GM23338 (cell line): ENCODE measurements around the gene TLE1. TPM values are rescaled to one million over a fixed set of nuclear protein-coding genes. Genes with fewer than 3 reads are reported as not detected.

ENCODE experiments used
- ATAC-seq: fragments of 200-7000 bp; cut with Tn5 transposase; 3 replicates; pipeline ENCODE4 v1.9.1; 2020
- DNase-seq: peaks from one replicate; pipeline ENCODE4 v3.0.0-alpha.2; 2015; ENCODE audit warnings: low spot score
- H2AFZ ChIP-seq: fragments of 200-600 bp; sonication (generic); 2 replicates; pipeline ENCODE4 v1.8.0; 2016; ENCODE audit warnings: antibody characterized with exemption, mild to moderate bottlenecking, moderate library complexity
- H3F3A ChIP-seq: fragments of 200-600 bp; sonication (generic); replicated peaks from 2 replicates; pipeline ENCODE4 v1.8.0; 2017; ENCODE audit warnings: antibody characterized with exemption, mixed run types, low read depth
- H3K27ac ChIP-seq: fragments of 200-600 bp; sonication (generic); 2 replicates; pipeline ENCODE4 v1.6.1; 2016; ENCODE audit warnings: low read depth
- H3K27me3 ChIP-seq: fragments of 200-600 bp; sonication (generic); 2 replicates; pipeline ENCODE4 v1.8.0; 2016; ENCODE audit warnings: mild to moderate bottlenecking, mixed run types, moderate library complexity; ENCODE audit not compliant: insufficient read depth
- H3K36me3 ChIP-seq: fragments of 200-600 bp; sonication (generic); 2 replicates; pipeline ENCODE4 v1.8.0; 2016; ENCODE audit warnings: mild to moderate bottlenecking; ENCODE audit not compliant: insufficient read depth
- H3K4me1 ChIP-seq: fragments of 200-600 bp; sonication (generic); 2 replicates; pipeline ENCODE4 v1.8.0; 2016; ENCODE audit warnings: mild to moderate bottlenecking, moderate library complexity; ENCODE audit not compliant: insufficient read depth
- H3K4me2 ChIP-seq: fragments of 200-600 bp; sonication (generic); 2 replicates; pipeline ENCODE4 v1.7.1; 2017; ENCODE audit warnings: mixed run types
- H3K4me3 ChIP-seq: fragments of 200-600 bp; sonication (generic); 2 replicates; pipeline ENCODE4 v1.6.1; 2016; ENCODE audit warnings: mixed run types
- H3K79me2 ChIP-seq: fragments of 200-600 bp; sonication (generic); replicated peaks from 2 replicates; pipeline ENCODE4 v1.8.0; 2017; ENCODE audit warnings: mild to moderate bottlenecking; ENCODE audit not compliant: insufficient read depth
- H3K9me2 ChIP-seq: fragments of 200-600 bp; sonication (generic); 2 replicates; pipeline ENCODE4 v1.8.0; 2017; ENCODE audit not compliant: insufficient read depth
- H4K20me1 ChIP-seq: fragments of 200-600 bp; sonication (generic); replicated peaks from 2 replicates; pipeline ENCODE4 v1.8.0; 2017; ENCODE audit warnings: mild to moderate bottlenecking; ENCODE audit not compliant: insufficient read depth
- H3K27ac Mint-ChIP-seq: 2 replicates; pipeline ENCODE4 v1.8.0; 2020; ENCODE audit warnings: inconsistent platforms, mild to moderate bottlenecking, moderate library complexity, mixed read lengths
- H3K27me3 Mint-ChIP-seq: 3 replicates; pipeline ENCODE4 v1.8.0; 2022; ENCODE audit warnings: low read depth, mild to moderate bottlenecking, moderate library complexity, mixed read lengths, inconsistent platforms; ENCODE audit not compliant: insufficient read depth, poor library complexity
- H3K36me3 Mint-ChIP-seq: 3 replicates; pipeline ENCODE4 v1.8.0; 2021; ENCODE audit warnings: low read depth, mild to moderate bottlenecking, inconsistent platforms, moderate library complexity, mixed read lengths
- H3K4me1 Mint-ChIP-seq: 3 replicates; pipeline ENCODE4 v1.8.0; 2020; ENCODE audit warnings: mild to moderate bottlenecking, inconsistent platforms, mixed read lengths
- H3K4me3 Mint-ChIP-seq: 3 replicates; pipeline ENCODE4 v1.8.0; 2021; ENCODE audit warnings: moderate library complexity, mild to moderate bottlenecking, inconsistent platforms, mixed read lengths
- H3K9me3 Mint-ChIP-seq: 3 replicates; pipeline ENCODE4 v1.8.0; 2020; ENCODE audit warnings: moderate library complexity, mild to moderate bottlenecking, inconsistent platforms, mixed read lengths
- EZH2phosphoT487 ChIP-seq: fragments of 200-600 bp; sonication (generic); IDR thresholded peaks from one replicate; pipeline ENCODE4 v1.8.1; 2018; ENCODE audit warnings: antibody characterized with exemption; ENCODE audit not compliant: unreplicated experiment
- STAT1 ChIP-seq: IDR thresholded peaks from one replicate; pipeline ENCODE4 v1.6.1; 2016; ENCODE audit warnings: antibody characterized with exemption; ENCODE audit not compliant: unreplicated experiment
- ZNF114 ChIP-seq: fragments of 250-450 bp; sonication (Bioruptor Pico); IDR thresholded peaks from 2 replicates; pipeline ENCODE4 v1.5.0; 2020; ENCODE audit warnings: mild to moderate bottlenecking, moderate library complexity
- ZNF331 ChIP-seq: fragments of 250-450 bp; sonication (Bioruptor Pico); IDR thresholded peaks from 2 replicates; pipeline ENCODE4 v1.5.0; 2020; ENCODE audit warnings: low read depth, mild to moderate bottlenecking, moderate library complexity
- polyA plus RNA-seq: library from polyadenylated mRNA; unstranded; fragments of >200 nt; fragmentation: Nextera tagmentation; extraction: Ambion mirVana; gene quantifications from 2 replicates; pipeline ENCODE4 v1.2.1, GENCODE V29; 2016
- total RNA-seq: library from RNA; depleted of rRNA; stranded (reverse); fragments of >200 nt; shearing (Covaris generic); gene quantifications from 2 replicates; pipeline ENCODE4 v1.2.3, GENCODE V29; 2014
- TF ChIP-seq, protein P1 (sequence below), 2 experiments: fragments of 200-600 bp in 1 of 2; sonication (generic) in 1 of 2; conservative IDR thresholded peaks; 2 replicates each; pipeline versions ENCODE4 v1.5.1 to v1.6.1; 2016 to 2017; ENCODE audit warnings: antibody characterized with exemption in 2 of 2, low read depth in 2 of 2, mild to moderate bottlenecking in 2 of 2, moderate library complexity in 1 of 2
- TF ChIP-seq, protein P2 (sequence below): IDR thresholded peaks from 2 replicates; pipeline ENCODE4 v1.6.1; 2016; ENCODE audit warnings: antibody characterized with exemption
- TF ChIP-seq, protein P3 (sequence below): IDR thresholded peaks from one replicate; pipeline ENCODE4 v1.6.1; 2018; ENCODE audit warnings: antibody characterized with exemption; ENCODE audit not compliant: unreplicated experiment

The TLE1 gene
- total and polyA plus RNA-seq, 2 experiments from 2014 or later, result 58.1 to 132 TPM

- H3K4me3 Mint-ChIP-seq, result no peak overlapping the region
Observed at GRCh38 chr9:81601639-81602623, 87.4 kb downstream of the TLE1 start.

More at GRCh38 chr9:81601639-81602623, 87.4 kb downstream of the TLE1 start:
- peaks cover 55% of the 10 kb centered on the region for H3K4me1 Mint-ChIP-seq
- Histone ChIP-seq H3K27me3 (no peaks in the 10 kb centered on the region), H3F3A (no peaks in the 10 kb centered on the region), H3K4me1 (peaks cover 55% of the 10 kb centered on the region), H2AFZ (no peak overlapping the region), H4K20me1 (peaks cover 11% of the 10 kb centered on the region), H3K27ac (0 out of 2 replicates have a peak overlapping the region, but pooled peaks have one; percentile 61), H3K36me3 (peaks cover 12% of the 10 kb centered on the region), H3K4me2 (peak overlapping the region; percentile 68; the same call in 1 of the 2 replicates), H3K9me2 (no peaks in the 10 kb centered on the region), H3K79me2 (peaks cover 73% of the 10 kb centered on the region), H3K4me3 (no peak overlapping the region)
- H3K27ac Mint-ChIP-seq, result peak overlapping the region; percentile 6; the same call in 1 of the 2 replicates
- no peaks in the 10 kb centered on the region for H3K9me3 Mint-ChIP-seq
- ATAC-seq, result no peak
- H3K36me3 Mint-ChIP-seq, result peaks cover 79% of the 10 kb centered on the region
- peaks cover 6% of the 10 kb centered on the region for H3K27me3 Mint-ChIP-seq
- DNase-seq, result no peak
- no peak for TF ChIP-seq STAT1
- no peak for TF ChIP-seq EZH2phosphoT487
- TF ChIP-seq ZNF331, result no peak
- no peak for TF ChIP-seq ZNF114
- TF ChIP-seq, protein P1, sequence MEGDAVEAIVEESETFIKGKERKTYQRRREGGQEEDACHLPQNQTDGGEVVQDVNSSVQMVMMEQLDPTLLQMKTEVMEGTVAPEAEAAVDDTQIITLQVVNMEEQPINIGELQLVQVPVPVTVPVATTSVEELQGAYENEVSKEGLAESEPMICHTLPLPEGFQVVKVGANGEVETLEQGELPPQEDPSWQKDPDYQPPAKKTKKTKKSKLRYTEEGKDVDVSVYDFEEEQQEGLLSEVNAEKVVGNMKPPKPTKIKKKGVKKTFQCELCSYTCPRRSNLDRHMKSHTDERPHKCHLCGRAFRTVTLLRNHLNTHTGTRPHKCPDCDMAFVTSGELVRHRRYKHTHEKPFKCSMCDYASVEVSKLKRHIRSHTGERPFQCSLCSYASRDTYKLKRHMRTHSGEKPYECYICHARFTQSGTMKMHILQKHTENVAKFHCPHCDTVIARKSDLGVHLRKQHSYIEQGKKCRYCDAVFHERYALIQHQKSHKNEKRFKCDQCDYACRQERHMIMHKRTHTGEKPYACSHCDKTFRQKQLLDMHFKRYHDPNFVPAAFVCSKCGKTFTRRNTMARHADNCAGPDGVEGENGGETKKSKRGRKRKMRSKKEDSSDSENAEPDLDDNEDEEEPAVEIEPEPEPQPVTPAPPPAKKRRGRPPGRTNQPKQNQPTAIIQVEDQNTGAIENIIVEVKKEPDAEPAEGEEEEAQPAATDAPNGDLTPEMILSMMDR (conservative IDR thresholded peaks at IDR 0.05; ENCODE audit: low read depth in 2 of 2), result no peak
- TF ChIP-seq, protein P2, sequence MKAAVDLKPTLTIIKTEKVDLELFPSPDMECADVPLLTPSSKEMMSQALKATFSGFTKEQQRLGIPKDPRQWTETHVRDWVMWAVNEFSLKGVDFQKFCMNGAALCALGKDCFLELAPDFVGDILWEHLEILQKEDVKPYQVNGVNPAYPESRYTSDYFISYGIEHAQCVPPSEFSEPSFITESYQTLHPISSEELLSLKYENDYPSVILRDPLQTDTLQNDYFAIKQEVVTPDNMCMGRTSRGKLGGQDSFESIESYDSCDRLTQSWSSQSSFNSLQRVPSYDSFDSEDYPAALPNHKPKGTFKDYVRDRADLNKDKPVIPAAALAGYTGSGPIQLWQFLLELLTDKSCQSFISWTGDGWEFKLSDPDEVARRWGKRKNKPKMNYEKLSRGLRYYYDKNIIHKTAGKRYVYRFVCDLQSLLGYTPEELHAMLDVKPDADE, result no peak
- TF ChIP-seq, protein P3, sequence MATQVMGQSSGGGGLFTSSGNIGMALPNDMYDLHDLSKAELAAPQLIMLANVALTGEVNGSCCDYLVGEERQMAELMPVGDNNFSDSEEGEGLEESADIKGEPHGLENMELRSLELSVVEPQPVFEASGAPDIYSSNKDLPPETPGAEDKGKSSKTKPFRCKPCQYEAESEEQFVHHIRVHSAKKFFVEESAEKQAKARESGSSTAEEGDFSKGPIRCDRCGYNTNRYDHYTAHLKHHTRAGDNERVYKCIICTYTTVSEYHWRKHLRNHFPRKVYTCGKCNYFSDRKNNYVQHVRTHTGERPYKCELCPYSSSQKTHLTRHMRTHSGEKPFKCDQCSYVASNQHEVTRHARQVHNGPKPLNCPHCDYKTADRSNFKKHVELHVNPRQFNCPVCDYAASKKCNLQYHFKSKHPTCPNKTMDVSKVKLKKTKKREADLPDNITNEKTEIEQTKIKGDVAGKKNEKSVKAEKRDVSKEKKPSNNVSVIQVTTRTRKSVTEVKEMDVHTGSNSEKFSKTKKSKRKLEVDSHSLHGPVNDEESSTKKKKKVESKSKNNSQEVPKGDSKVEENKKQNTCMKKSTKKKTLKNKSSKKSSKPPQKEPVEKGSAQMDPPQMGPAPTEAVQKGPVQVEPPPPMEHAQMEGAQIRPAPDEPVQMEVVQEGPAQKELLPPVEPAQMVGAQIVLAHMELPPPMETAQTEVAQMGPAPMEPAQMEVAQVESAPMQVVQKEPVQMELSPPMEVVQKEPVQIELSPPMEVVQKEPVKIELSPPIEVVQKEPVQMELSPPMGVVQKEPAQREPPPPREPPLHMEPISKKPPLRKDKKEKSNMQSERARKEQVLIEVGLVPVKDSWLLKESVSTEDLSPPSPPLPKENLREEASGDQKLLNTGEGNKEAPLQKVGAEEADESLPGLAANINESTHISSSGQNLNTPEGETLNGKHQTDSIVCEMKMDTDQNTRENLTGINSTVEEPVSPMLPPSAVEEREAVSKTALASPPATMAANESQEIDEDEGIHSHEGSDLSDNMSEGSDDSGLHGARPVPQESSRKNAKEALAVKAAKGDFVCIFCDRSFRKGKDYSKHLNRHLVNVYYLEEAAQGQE, result no peak
